ENCODE data around the gene CTTNBP2.
A peak's percentile ranks its signal among the peaks of the same experiment; 100 is the strongest.

The CTTNBP2 gene

DNA sequence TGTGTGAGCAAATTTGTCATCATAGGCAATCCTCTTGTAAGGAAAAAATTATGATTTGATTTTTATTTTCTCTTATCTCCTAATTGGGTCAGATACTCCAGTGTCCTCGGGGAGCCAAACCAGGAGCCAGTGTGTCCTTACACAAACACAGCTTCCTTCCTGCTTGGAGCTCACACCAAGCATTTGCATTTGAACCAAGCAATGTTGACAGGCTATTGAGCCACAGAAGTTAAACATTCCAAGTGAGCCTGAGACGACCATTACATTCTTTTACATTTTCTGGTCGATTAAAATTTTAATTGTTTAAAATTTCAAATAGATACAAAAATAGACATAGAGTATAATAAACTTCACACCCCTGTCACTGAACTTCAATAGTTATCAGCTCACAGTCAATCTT is 198.6 kb downstream of the CTTNBP2 start (continued):
- TF ChIP-seq, protein P1, sequence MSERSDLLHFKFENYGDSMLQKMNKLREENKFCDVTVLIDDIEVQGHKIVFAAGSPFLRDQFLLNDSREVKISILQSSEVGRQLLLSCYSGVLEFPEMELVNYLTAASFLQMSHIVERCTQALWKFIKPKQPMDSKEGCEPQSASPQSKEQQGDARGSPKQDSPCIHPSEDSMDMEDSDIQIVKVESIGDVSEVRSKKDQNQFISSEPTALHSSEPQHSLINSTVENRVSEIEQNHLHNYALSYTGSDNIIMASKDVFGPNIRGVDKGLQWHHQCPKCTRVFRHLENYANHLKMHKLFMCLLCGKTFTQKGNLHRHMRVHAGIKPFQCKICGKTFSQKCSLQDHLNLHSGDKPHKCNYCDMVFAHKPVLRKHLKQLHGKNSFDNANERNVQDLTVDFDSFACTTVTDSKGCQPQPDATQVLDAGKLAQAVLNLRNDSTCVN (tag by site-specific recombination; optimal IDR thresholded peaks at IDR 0.05) = no peak
- TF ChIP-seq, protein P2, sequence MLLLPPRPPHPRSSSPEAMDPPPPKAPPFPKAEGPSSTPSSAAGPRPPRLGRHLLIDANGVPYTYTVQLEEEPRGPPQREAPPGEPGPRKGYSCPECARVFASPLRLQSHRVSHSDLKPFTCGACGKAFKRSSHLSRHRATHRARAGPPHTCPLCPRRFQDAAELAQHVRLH (tag by site-specific recombination; IDR thresholded peaks at IDR 0.05) = no peak
- no peak for TF ChIP-seq ZNF416 (tag by site-specific recombination; IDR thresholded peaks at IDR 0.05)
- TF ChIP-seq, protein P3, sequence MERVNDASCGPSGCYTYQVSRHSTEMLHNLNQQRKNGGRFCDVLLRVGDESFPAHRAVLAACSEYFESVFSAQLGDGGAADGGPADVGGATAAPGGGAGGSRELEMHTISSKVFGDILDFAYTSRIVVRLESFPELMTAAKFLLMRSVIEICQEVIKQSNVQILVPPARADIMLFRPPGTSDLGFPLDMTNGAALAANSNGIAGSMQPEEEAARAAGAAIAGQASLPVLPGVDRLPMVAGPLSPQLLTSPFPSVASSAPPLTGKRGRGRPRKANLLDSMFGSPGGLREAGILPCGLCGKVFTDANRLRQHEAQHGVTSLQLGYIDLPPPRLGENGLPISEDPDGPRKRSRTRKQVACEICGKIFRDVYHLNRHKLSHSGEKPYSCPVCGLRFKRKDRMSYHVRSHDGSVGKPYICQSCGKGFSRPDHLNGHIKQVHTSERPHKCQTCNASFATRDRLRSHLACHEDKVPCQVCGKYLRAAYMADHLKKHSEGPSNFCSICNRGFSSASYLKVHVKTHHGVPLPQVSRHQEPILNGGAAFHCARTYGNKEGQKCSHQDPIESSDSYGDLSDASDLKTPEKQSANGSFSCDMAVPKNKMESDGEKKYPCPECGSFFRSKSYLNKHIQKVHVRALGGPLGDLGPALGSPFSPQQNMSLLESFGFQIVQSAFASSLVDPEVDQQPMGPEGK (tag by site-specific recombination; IDR thresholded peaks at IDR 0.05) = no peak
- TF ChIP-seq, protein P4, sequence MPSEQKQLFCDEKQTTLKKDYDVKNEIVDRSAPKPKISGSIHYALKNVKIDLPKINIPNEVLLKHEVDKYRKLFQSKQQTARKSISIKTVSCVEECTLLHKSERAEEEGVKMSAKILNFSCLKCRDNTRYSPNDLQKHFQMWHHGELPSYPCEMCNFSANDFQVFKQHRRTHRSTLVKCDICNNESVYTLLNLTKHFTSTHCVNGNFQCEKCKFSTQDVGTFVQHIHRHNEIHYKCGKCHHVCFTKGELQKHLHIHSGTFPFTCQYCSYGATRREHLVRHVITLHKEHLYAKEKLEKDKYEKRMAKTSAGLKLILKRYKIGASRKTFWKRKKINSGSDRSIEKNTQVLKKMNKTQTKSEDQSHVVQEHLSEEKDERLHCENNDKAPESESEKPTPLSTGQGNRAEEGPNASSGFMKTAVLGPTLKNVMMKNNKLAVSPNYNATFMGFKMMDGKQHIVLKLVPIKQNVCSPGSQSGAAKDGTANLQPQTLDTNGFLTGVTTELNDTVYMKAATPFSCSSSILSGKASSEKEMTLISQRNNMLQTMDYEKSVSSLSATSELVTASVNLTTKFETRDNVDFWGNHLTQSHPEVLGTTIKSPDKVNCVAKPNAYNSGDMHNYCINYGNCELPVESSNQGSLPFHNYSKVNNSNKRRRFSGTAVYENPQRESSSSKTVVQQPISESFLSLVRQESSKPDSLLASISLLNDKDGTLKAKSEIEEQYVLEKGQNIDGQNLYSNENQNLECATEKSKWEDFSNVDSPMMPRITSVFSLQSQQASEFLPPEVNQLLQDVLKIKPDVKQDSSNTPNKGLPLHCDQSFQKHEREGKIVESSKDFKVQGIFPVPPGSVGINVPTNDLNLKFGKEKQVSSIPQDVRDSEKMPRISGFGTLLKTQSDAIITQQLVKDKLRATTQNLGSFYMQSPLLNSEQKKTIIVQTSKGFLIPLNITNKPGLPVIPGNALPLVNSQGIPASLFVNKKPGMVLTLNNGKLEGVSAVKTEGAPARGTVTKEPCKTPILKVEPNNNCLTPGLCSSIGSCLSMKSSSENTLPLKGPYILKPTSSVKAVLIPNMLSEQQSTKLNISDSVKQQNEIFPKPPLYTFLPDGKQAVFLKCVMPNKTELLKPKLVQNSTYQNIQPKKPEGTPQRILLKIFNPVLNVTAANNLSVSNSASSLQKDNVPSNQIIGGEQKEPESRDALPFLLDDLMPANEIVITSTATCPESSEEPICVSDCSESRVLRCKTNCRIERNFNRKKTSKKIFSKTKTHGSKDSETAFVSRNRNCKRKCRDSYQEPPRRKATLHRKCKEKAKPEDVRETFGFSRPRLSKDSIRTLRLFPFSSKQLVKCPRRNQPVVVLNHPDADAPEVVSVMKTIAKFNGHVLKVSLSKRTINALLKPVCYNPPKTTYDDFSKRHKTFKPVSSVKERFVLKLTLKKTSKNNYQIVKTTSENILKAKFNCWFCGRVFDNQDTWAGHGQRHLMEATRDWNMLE (tag by site-specific recombination; conservative IDR thresholded peaks at IDR 0.05; ENCODE audit: low read depth) = no peak

DNA sequence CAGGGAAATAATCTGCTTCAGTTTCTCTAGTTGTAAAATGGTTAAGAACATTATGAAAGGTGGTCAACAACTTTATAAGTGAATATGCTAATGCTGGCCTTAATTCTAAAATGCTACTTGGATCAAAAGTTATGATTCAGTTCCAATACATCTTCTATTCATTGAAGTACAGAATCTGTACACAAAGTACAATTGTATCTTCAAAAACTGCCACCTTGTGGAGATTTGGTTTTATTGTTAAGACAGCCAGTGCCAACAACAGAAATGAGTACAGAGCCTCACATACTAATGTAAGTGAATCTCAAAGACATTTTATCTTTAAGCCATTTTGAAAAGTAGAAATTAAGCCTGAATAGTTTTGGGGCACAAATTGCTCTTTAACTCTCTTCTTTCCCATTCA is 199.4 kb downstream of the CTTNBP2 start:
- POLR2A ChIA-PET = no interaction called here
- no peaks in the 10 kb centered on the region for H3K9me3 ChIP-seq (ENCODE audit: control insufficient read depth, insufficient read depth, low read depth, low read length)
- TF ChIP-seq ZNF654 (tag by site-specific recombination; IDR thresholded peaks at IDR 0.05; ENCODE audit: low read depth) = peak; percentile 35
- TF ChIP-seq SETDB1 (IDR thresholded peaks at IDR 0.05; ENCODE audit: insufficient read length, low read length) = no peak
- no peak for TF ChIP-seq ZNF791 (tag by site-specific recombination; IDR thresholded peaks at IDR 0.05)
- no peak overlapping the region for H3K27ac ChIP-seq (ENCODE audit: extremely low read depth, low read depth, low read length)
- H3K4me3 ChIP-seq (ENCODE audit: low read depth, low read length) = no peak overlapping the region
- H3K36me3 ChIP-seq (ENCODE audit: control insufficient read depth in 2 of 2, insufficient read depth in 1 of 2, low read length in 2 of 2) = no peaks in the 10 kb centered on the region
- no peaks in the 10 kb centered on the region for H3K4me1 ChIP-seq (ENCODE audit: control insufficient read depth, insufficient read depth, low read length)
- CTCF ChIA-PET = interaction anchor here (1.4 kb wide), 1 partner anchor 9 kb away, joined by 4 read pairs; no protein-coding TSS in a partner anchor

DNA sequence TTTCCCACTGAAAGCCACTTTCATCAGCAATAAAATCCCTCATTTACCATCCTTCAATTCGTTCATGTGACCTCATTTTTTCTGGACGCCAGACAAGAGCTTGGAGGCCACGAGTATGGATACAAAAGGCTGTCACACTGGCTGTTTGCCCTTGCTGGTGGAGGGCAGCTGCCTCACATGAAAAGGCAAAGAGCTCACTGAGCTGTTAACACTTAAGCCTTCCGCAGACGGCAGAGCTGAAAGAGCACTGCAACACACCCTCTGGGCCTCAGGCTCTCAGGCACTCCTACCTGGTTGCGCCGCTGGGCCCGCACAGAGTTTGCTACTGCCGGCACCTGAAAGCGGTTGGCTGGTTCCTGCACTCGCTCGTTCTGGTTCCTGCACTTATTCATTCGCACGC is 199.9 kb downstream of the CTTNBP2 start:
- Histone ChIP-seq H3K4me3 (ENCODE audit: low read depth, low read length) (no peak overlapping the region), H3K36me3 (ENCODE audit: control insufficient read depth in 2 of 2, insufficient read depth in 1 of 2, low read length in 2 of 2) (no peaks in the 10 kb centered on the region), H3K4me1 (ENCODE audit: control insufficient read depth, insufficient read depth, low read length) (no peaks in the 10 kb centered on the region), H3K27ac (ENCODE audit: extremely low read depth, low read depth, low read length) (no peak overlapping the region), H3K9me3 (ENCODE audit: control insufficient read depth, insufficient read depth, low read depth, low read length) (no peaks in the 10 kb centered on the region)
- POLR2A ChIA-PET = no interaction called here
- TF ChIP-seq ZBTB17 (tag by site-specific recombination; IDR thresholded peaks at IDR 0.05) (peak; percentile 2; the same call in 1 of the 2 replicates), KLF7 (tag by site-specific recombination; IDR thresholded peaks at IDR 0.05; ENCODE audit: borderline replicate concordance) (no peak)
- CTCF ChIA-PET = interaction anchor here (0.6 to 1.4 kb wide), 2 partner anchors 11 to 214 kb away, joined by 3 to 5 read pairs; no protein-coding TSS in a partner anchor

DNA sequence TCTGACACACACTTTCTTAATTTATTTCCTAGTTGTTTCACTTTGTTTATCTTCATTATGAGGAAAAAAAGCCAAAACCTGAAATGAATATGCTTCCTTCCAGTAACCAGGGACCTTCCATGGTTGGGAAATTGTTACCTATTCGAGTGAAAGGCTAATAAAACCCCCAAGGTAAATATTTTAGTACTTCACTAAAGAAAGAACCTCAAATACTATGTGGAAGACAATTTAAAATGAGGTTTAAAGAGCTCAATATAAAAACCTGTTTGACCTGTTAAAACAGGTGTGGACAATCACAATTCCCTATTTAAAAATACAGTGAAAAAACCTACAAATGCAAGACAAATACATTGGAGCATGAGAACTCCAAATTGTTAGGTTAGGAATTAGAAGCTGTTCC is 200.8 kb downstream of the CTTNBP2 start:
- POLR2A ChIA-PET = no interaction called here
- Histone ChIP-seq H3K36me3 (ENCODE audit: control insufficient read depth in 2 of 2, insufficient read depth in 1 of 2, low read length in 2 of 2) (no peaks in the 10 kb centered on the region), H3K4me1 (ENCODE audit: control insufficient read depth, insufficient read depth, low read length) (no peaks in the 10 kb centered on the region), H3K4me3 (ENCODE audit: low read depth, low read length) (no peak overlapping the region), H3K27ac (ENCODE audit: extremely low read depth, low read depth, low read length) (no peak overlapping the region), H3K9me3 (ENCODE audit: control insufficient read depth, insufficient read depth, low read depth, low read length) (no peaks in the 10 kb centered on the region)
- CTCF ChIA-PET = interaction anchor here (0.6 to 1.4 kb wide), 4 partner anchors 46 to 360 kb away, joined by 3 to 5 read pairs (median 4); no protein-coding TSS in a partner anchor
- TF ChIP-seq, protein P5, sequence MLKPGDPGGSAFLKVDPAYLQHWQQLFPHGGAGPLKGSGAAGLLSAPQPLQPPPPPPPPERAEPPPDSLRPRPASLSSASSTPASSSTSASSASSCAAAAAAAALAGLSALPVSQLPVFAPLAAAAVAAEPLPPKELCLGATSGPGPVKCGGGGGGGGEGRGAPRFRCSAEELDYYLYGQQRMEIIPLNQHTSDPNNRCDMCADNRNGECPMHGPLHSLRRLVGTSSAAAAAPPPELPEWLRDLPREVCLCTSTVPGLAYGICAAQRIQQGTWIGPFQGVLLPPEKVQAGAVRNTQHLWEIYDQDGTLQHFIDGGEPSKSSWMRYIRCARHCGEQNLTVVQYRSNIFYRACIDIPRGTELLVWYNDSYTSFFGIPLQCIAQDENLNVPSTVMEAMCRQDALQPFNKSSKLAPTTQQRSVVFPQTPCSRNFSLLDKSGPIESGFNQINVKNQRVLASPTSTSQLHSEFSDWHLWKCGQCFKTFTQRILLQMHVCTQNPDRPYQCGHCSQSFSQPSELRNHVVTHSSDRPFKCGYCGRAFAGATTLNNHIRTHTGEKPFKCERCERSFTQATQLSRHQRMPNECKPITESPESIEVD (tag by site-specific recombination; IDR thresholded peaks at IDR 0.05) = no peak
- TF ChIP-seq ZNF600 (tag by site-specific recombination; IDR thresholded peaks at IDR 0.05) = no peak
- no peak for TF ChIP-seq ZNF654 (tag by site-specific recombination; IDR thresholded peaks at IDR 0.05; ENCODE audit: low read depth)
- no peak for TF ChIP-seq GLIS2 (tag by site-specific recombination; IDR thresholded peaks at IDR 0.05)
- TF ChIP-seq ZNF670 (tag by site-specific recombination; IDR thresholded peaks at IDR 0.05; ENCODE audit: low read depth) = no peak
- TF ChIP-seq, protein P6, sequence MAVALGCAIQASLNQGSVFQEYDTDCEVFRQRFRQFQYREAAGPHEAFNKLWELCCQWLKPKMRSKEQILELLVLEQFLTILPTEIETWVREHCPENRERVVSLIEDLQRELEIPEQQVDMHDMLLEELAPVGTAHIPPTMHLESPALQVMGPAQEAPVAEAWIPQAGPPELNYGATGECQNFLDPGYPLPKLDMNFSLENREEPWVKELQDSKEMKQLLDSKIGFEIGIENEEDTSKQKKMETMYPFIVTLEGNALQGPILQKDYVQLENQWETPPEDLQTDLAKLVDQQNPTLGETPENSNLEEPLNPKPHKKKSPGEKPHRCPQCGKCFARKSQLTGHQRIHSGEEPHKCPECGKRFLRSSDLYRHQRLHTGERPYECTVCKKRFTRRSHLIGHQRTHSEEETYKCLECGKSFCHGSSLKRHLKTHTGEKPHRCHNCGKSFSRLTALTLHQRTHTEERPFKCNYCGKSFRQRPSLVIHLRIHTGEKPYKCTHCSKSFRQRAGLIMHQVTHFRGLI (tag by site-specific recombination; IDR thresholded peaks at IDR 0.05) = no peak
- TF ChIP-seq ZNF610 (tag by site-specific recombination; IDR thresholded peaks at IDR 0.05; ENCODE audit: borderline replicate concordance) = no peak
